AG10803 (cell line): Measurements from ENCODE around the gene MAP2.

Experiments used
- DNase-seq: peaks from one replicate; pipeline ENCODE4 v3.0.0; 2010; ENCODE audit warnings: low read depth
- H3K4me3 ChIP-seq: 2 replicates; pipeline ENCODE4 v1.5.1; 2011; ENCODE audit warnings: mild to moderate bottlenecking, low read length, control low read depth
- CTCF ChIP-seq: conservative IDR thresholded peaks from 2 replicates; pipeline ENCODE4 v1.5.1; 2011; ENCODE audit warnings: mild to moderate bottlenecking, low read length, control low read depth, inconsistent platforms

MAP2 gene

GRCh38 chr2:209496586-209496982 is 72.7 kb downstream of the MAP2 start:
- peak; percentile 72 for DNase-seq
- no peak for TF ChIP-seq CTCF
- H3K4me3 ChIP-seq = no peak overlapping the region

- TF ChIP-seq CTCF = no peak
- no peak overlapping the region for H3K4me3 ChIP-seq
- no peak for DNase-seq
These were observed 74.8 kb downstream of the MAP2 start for GRCh38 chr2:209498614-209499013.

- TF ChIP-seq CTCF = no peak
- no peak overlapping the region for H3K4me3 ChIP-seq
- peak; percentile 23 for DNase-seq
These were observed 75.2 kb downstream of the MAP2 start for GRCh38 chr2:209499069-209499468.

GRCh38 chr2:209501579-209501978 is 77.7 kb downstream of the MAP2 start:
- TF ChIP-seq CTCF = no peak
- no peak for DNase-seq
- no peak overlapping the region for H3K4me3 ChIP-seq

GRCh38 chr2:209505410-209505809 is 81.6 kb downstream of the MAP2 start:
- H3K4me3 ChIP-seq = no peak overlapping the region
- TF ChIP-seq CTCF = no peak
- no peak for DNase-seq

- H3K4me3 ChIP-seq = no peak overlapping the region
- no peak for TF ChIP-seq CTCF
- DNase-seq = no peak
These were observed 84.4 kb downstream of the MAP2 start for GRCh38 chr2:209508255-209508654.

- no peak overlapping the region for H3K4me3 ChIP-seq
- no peak for DNase-seq
- no peak for TF ChIP-seq CTCF
These were observed 87.8 kb downstream of the MAP2 start for GRCh38 chr2:209511637-209512036.
